ENCODE results near the gene RUFY4.
"Not testable (repeated sequence)": the region's sequence is repeated elsewhere in the genome, so short reads cannot be mapped to it uniquely, and the experiment has no call there.

RUFY4 gene

GRCh38 chr2:218040883-218041282, 28.2 kb upstream of the RUFY4 start:
- Mint-ChIP-seq H3K27ac (no peak overlapping the region), H3K27me3 (peaks cover 5% of the 10 kb centered on the region), H3K4me3 (no peak overlapping the region), H3K36me3 (no peaks in the 10 kb centered on the region), H3K9me3 (ENCODE audit: low read depth) (no peaks in the 10 kb centered on the region), H3K4me1 (ENCODE audit: low read depth) (peaks cover 8% of the 10 kb centered on the region)

- Mint-ChIP-seq H3K9me3 (ENCODE audit: low read depth) (no peaks in the 10 kb centered on the region), H3K27me3 (peaks cover 5% of the 10 kb centered on the region), H3K36me3 (no peaks in the 10 kb centered on the region), H3K4me1 (ENCODE audit: low read depth) (peaks cover 8% of the 10 kb centered on the region), H3K4me3 (no peak overlapping the region), H3K27ac (peak overlapping the region; percentile 29)
Measured at GRCh38 chr2:218041302-218042168, 27.5 kb upstream of the RUFY4 start.

GRCh38 chr2:218043100-218043499, 26.0 kb upstream of the RUFY4 start:
- H3K4me1 Mint-ChIP-seq (ENCODE audit: low read depth), result peaks cover 8% of the 10 kb centered on the region
- H3K27me3 Mint-ChIP-seq, result peaks cover 5% of the 10 kb centered on the region
- H3K9me3 Mint-ChIP-seq (ENCODE audit: low read depth), result no peaks in the 10 kb centered on the region
- no peaks in the 10 kb centered on the region for H3K36me3 Mint-ChIP-seq
- no peak overlapping the region for H3K4me3 Mint-ChIP-seq
- H3K27ac Mint-ChIP-seq, result no peak overlapping the region

- H3K4me1 Mint-ChIP-seq (ENCODE audit: low read depth), result peaks cover 8% of the 10 kb centered on the region
- no peak overlapping the region for H3K4me3 Mint-ChIP-seq
- peaks cover 5% of the 10 kb centered on the region for H3K27me3 Mint-ChIP-seq
- no peak overlapping the region for H3K27ac Mint-ChIP-seq
- H3K36me3 Mint-ChIP-seq, result no peaks in the 10 kb centered on the region
- no peaks in the 10 kb centered on the region for H3K9me3 Mint-ChIP-seq (ENCODE audit: low read depth)
Measured at GRCh38 chr2:218043701-218044109, 25.3 kb upstream of the RUFY4 start.

GRCh38 chr2:218044599-218044998, 24.5 kb upstream of the RUFY4 start:
- H3K27ac Mint-ChIP-seq, result peak overlapping the region; percentile 23
- H3K36me3 Mint-ChIP-seq; H3K4me1 Mint-ChIP-seq (ENCODE audit: low read depth); H3K4me3 Mint-ChIP-seq; H3K9me3 Mint-ChIP-seq (ENCODE audit: low read depth); H3K27me3 Mint-ChIP-seq: not testable (repeated sequence)

GRCh38 chr2:218046238-218046637, 22.8 kb upstream of the RUFY4 start:
- peaks cover 7% of the 10 kb centered on the region for H3K9me3 Mint-ChIP-seq (ENCODE audit: low read depth)
- H3K36me3 Mint-ChIP-seq, result peaks cover 5% of the 10 kb centered on the region
- H3K4me3 Mint-ChIP-seq, result no peak overlapping the region
- no peak overlapping the region for H3K27ac Mint-ChIP-seq
- peaks cover 4% of the 10 kb centered on the region for H3K27me3 Mint-ChIP-seq
- peaks cover 2% of the 10 kb centered on the region for H3K4me1 Mint-ChIP-seq (ENCODE audit: low read depth)

- H3K4me1 Mint-ChIP-seq (ENCODE audit: low read depth), result no peaks in the 10 kb centered on the region
Measured at GRCh38 chr2:218047536-218048225, 21.4 kb upstream of the RUFY4 start.

GRCh38 chr2:218051903-218052302, 17.1 kb upstream of the RUFY4 start:
- H3K4me1 Mint-ChIP-seq (ENCODE audit: low read depth), result no peaks in the 10 kb centered on the region
- H3K27me3 Mint-ChIP-seq, result peaks cover 3% of the 10 kb centered on the region
- H3K4me3 Mint-ChIP-seq, result no peak overlapping the region
- peaks cover 8% of the 10 kb centered on the region for H3K36me3 Mint-ChIP-seq
- H3K27ac Mint-ChIP-seq, result no peak overlapping the region
- peaks cover 7% of the 10 kb centered on the region for H3K9me3 Mint-ChIP-seq (ENCODE audit: low read depth)

More at GRCh38 chr2:218047536-218048225, 21.4 kb upstream of the RUFY4 start:
- no peak overlapping the region for H3K27ac Mint-ChIP-seq
- H3K27me3 Mint-ChIP-seq, result peaks cover 4% of the 10 kb centered on the region
- H3K4me3 Mint-ChIP-seq, result no peak overlapping the region
- H3K36me3 Mint-ChIP-seq, result peaks cover 5% of the 10 kb centered on the region
- H3K9me3 Mint-ChIP-seq (ENCODE audit: low read depth), result peaks cover 7% of the 10 kb centered on the region

GRCh38 chr2:218059289-218059688, 9.8 kb upstream of the RUFY4 start:
- Mint-ChIP-seq H3K4me3 (no peak overlapping the region), H3K4me1 (ENCODE audit: low read depth) (no peaks in the 10 kb centered on the region), H3K27ac (no peak overlapping the region), H3K27me3 (peaks cover 10% of the 10 kb centered on the region), H3K9me3 (ENCODE audit: low read depth) (no peaks in the 10 kb centered on the region), H3K36me3 (no peaks in the 10 kb centered on the region)

- H3K9me3 Mint-ChIP-seq (ENCODE audit: low read depth), result no peaks in the 10 kb centered on the region
- no peaks in the 10 kb centered on the region for H3K4me1 Mint-ChIP-seq (ENCODE audit: low read depth)
- H3K27me3 Mint-ChIP-seq, result peaks cover 10% of the 10 kb centered on the region
- no peak overlapping the region for H3K4me3 Mint-ChIP-seq
- H3K36me3 Mint-ChIP-seq, result no peaks in the 10 kb centered on the region
- H3K27ac Mint-ChIP-seq, result no peak overlapping the region
Measured at GRCh38 chr2:218060118-218060517, 8.9 kb upstream of the RUFY4 start.

GRCh38 chr2:218060950-218061660, 7.9 kb upstream of the RUFY4 start:
- peaks cover 10% of the 10 kb centered on the region for H3K27me3 Mint-ChIP-seq
- no peaks in the 10 kb centered on the region for H3K4me1 Mint-ChIP-seq (ENCODE audit: low read depth)
- H3K9me3 Mint-ChIP-seq (ENCODE audit: low read depth), result no peaks in the 10 kb centered on the region
- H3K27ac Mint-ChIP-seq, result no peak overlapping the region
- no peak overlapping the region for H3K4me3 Mint-ChIP-seq
- H3K36me3 Mint-ChIP-seq, result no peaks in the 10 kb centered on the region

GRCh38 chr2:218063486-218063885, 5.6 kb upstream of the RUFY4 start:
- H3K4me3 Mint-ChIP-seq, result no peak overlapping the region
- no peak overlapping the region for H3K27ac Mint-ChIP-seq
- peaks cover under 1% of the 10 kb centered on the region for H3K4me1 Mint-ChIP-seq (ENCODE audit: low read depth)
- H3K36me3 Mint-ChIP-seq, result no peaks in the 10 kb centered on the region
- H3K27me3 Mint-ChIP-seq, result peaks cover 12% of the 10 kb centered on the region
- no peaks in the 10 kb centered on the region for H3K9me3 Mint-ChIP-seq (ENCODE audit: low read depth)

- no peaks in the 10 kb centered on the region for H3K9me3 Mint-ChIP-seq (ENCODE audit: low read depth)
- H3K36me3 Mint-ChIP-seq, result no peaks in the 10 kb centered on the region
- H3K27ac Mint-ChIP-seq, result no peak overlapping the region
- no peak overlapping the region for H3K4me3 Mint-ChIP-seq
- H3K4me1 Mint-ChIP-seq (ENCODE audit: low read depth), result peaks cover 4% of the 10 kb centered on the region
- peaks cover 14% of the 10 kb centered on the region for H3K27me3 Mint-ChIP-seq
Measured at GRCh38 chr2:218063896-218064295, 5.2 kb upstream of the RUFY4 start.

- Mint-ChIP-seq H3K27me3 (peaks cover 9% of the 10 kb centered on the region), H3K9me3 (ENCODE audit: low read depth) (no peaks in the 10 kb centered on the region), H3K4me1 (ENCODE audit: low read depth) (peaks cover 7% of the 10 kb centered on the region), H3K27ac (no peak overlapping the region), H3K36me3 (no peaks in the 10 kb centered on the region), H3K4me3 (no peak overlapping the region)
Measured at GRCh38 chr2:218065239-218066006, 3.6 kb upstream of the RUFY4 start.
